Stimulated activated naive CD4-positive, alpha-beta T cell treated with Interleukin-2 at 50 U/mL for 16 hours (primary cell): ENCODE data around the gene IKBKE.
"Not testable (repeated sequence)": the region's sequence is repeated elsewhere in the genome, so short reads cannot be mapped to it uniquely, and the experiment has no call there.

ENCODE experiments used
- DNase-seq: peaks from one replicate; lab custom pipeline; 2025; lab: John Stamatoyannopoulos, UW

The IKBKE gene

GRCh38 chr1:206476058-206476457 is 5.8 kb downstream of the IKBKE start:
- DNase-seq = no peak

GRCh38 chr1:206476591-206476990 is 6.3 kb downstream of the IKBKE start:
- DNase-seq = no peak

- DNase-seq = no peak
These were observed 6.8 kb downstream of the IKBKE start for GRCh38 chr1:206477110-206477509.

DNA sequence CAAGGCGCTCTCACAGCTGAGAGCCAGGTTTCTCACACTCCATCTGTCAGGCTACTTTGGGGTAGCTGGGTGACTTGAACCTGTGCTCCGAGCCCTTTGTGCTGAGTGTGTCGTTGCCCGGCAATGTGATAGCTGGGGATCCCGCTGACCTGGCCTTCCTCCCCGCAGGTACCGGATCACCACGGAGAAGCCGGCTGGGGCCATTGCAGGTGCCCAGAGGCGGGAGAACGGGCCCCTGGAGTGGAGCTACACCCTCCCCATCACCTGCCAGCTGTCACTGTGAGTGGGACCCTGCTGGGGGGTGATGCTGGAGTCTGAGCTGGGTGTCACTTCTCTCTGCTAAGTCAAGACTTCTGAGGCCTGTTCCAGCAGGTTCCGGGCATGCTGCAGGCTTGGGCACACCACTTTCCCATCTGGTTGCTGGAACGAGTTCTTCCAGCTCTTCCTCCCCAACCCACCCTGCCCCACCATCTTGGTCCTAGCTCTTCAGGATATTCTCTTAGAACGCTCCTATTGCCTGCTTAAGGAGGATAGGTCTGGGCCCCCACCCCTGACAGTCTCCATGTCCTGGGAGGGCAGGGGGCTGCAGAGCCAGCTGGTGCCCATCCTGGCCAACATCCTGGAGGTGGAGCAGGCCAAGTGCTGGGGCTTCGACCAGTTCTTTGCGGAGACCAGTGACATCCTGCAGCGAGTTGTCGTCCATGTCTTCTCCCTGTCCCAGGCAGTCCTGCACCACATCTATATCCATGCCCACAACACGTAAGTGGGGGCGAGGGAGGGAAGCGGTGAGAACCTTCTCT is 7.5 kb downstream of the IKBKE start:
- DNase-seq = no peak

- DNase-seq = no peak
These were observed 8.5 kb downstream of the IKBKE start for GRCh38 chr1:206478746-206479145.

GRCh38 chr1:206479183-206480125 is 9.2 kb downstream of the IKBKE start:
- peak; percentile 58 for DNase-seq

GRCh38 chr1:206480211-206480610 is 9.9 kb downstream of the IKBKE start:
- no peak for DNase-seq

DNA sequence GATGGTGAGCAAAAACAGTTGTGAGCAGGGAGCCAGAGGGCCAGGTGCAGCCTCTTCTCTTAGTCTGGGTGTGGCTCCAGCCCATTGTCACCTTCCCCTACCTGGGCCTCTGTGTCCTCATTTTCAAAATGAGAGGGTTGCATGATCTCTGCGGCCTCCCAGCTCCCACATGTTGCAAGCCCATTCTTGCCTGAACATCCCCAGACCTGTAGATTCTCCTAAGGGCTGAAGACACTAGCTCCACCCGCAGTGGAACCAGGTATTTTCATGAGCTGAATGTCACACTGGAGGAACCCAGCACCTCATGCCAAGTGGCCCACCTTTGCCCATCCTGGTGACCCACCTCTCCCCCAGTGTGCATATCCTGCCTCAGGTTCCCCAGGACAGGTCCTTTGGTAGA is 12.3 kb downstream of the IKBKE start:
- no peak for DNase-seq

- not testable (repeated sequence) for DNase-seq
These were observed 13.6 kb downstream of the IKBKE start for GRCh38 chr1:206483864-206484263.

DNA sequence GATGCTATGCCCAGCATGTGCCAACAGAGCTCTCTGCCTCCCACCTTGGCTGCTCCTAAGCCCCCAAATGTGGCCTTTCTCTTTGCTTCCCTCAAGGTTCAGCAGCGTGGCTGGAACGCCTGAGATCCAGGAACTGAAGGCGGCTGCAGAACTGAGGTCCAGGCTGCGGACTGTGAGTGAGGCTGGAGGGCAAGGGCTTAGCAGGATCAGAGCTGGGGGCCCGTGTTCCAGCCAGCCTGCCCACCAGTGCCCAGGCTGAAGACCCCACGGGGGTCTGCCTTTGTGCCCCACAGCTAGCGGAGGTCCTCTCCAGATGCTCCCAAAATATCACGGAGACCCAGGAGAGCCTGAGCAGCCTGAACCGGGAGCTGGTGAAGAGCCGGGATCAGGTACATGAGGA is 14.6 kb downstream of the IKBKE start:
- DNase-seq = no peak

DNA sequence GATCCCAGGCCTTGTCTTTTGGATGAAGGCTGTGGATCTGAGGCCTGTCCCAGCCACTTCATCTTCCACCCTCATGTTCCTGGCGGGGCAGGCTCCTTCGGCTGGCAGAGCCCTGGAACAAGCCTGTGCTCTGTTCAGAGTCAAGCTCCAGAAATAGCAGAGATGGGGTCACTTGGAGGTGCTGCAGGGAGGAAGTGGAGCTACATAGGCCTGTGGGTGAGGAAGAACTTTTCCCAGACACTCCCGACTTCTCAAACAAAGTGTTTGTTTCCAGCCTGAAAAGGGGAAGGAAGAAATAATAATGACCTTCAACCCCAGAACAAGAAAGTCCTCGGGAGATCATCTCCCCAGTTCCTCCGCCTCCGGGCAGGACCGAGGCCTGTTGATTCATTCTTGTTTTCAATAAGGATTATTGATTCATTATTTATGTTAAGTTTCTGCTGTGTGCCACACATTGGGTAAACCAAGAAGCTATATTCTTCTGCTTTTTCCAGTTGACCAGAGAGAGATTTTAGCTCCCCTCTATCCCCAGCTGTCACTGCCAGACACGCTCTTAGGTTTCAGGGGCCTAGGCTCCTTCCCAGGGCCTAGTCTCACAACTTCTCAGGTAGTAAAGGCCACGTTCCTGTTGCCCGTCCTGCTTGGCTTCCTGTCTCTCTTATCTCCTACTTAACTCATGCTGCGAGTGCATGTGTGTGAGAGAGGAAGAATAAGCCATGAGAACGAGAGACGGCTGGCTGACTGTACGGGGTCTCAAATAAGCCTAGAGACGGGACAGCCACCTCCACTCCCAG is 16.9 kb downstream of the IKBKE start:
- DNase-seq = no peak

DNA sequence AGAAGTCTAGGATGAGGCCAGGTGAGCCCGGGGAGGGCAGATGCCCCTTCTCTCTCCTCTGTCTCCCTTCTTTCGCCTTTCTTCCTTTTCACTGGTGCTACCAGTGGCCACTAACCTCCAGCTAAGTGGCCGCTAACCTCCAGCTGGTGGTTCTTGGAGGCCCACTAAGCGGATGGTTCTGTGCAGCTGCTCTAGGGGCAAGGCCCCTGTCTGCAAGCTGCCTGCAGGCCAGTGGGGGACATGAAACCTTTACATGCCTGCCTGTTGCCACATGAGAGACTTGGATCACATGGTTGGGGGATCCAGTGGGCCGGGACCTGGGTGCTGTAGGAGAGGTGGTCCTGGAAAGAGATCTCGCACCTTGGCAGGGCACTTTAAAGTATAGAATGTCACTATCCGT is 17.7 kb downstream of the IKBKE start:
- no peak for DNase-seq

DNA sequence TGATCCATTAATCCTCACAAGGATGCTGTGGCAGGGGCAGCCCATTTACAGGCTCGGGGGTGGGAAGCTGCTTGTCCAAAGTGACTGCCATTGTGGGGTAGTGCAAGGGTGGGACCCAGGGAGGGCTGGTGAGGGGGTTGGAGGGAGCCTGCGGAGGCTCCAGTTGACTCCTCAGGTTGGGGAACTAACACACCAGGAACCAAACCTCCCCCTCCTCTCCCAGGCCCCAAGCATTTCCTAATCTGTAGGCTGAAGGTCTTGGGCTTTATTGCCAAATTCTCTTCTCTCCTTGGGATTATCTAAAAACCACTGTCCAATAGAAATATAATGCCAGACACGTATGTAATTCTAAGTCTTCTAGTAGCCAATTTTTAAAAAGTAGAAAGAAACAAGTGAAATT is 18.2 kb downstream of the IKBKE start:
- DNase-seq = no peak

- DNase-seq = peak; percentile 70
These were observed 19.9 kb downstream of the IKBKE start for GRCh38 chr1:206489980-206490770.

DNA sequence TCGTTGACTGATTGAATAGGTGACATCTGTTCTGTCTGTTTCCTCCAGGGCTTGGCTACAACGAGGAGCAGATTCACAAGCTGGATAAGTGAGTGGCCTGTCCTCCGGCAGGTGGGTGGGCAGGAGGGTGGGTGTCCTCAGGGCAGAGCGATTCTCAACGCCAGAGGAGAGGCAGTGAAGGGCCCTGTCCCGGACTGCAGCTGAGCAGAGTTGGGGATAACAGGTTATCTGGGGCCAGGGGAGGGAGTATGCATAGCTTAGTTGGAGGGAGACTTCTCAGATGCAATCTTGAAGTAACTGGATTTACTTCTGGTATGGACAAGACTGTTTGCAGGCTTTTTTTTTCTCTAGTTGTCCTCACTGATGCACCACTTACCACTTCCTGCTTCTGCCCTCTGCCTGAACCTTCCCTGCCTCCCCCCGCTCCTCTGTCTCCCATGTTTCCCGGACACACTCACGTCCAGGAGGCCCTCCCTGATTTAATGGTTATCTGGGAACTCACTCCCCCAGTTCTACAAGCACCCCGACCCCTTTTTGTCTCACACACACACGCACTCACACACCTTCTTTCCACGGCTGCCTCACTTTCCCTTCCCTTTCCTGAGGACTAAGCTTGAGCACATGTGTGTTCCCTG is 20.6 kb downstream of the IKBKE start:
- DNase-seq = no peak

DNA sequence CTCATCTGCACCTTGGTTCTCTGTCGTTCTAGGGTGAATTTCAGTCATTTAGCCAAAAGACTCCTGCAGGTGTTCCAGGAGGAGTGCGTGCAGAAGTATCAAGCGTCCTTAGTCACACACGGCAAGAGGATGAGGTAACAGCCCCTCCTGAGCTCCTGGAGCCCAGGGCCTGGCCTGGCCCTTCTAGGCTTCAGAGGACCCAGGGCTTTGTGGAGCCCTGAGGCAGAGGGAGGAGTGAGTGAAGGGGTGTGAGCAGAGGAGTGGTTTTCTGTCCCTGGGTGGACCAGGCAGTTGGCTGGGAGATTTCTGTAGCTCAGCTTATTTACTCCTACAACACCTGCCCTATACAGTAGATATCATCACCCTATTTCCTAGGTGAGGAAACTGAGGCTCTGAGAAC is 21.3 kb downstream of the IKBKE start:
- DNase-seq = no peak

DNA sequence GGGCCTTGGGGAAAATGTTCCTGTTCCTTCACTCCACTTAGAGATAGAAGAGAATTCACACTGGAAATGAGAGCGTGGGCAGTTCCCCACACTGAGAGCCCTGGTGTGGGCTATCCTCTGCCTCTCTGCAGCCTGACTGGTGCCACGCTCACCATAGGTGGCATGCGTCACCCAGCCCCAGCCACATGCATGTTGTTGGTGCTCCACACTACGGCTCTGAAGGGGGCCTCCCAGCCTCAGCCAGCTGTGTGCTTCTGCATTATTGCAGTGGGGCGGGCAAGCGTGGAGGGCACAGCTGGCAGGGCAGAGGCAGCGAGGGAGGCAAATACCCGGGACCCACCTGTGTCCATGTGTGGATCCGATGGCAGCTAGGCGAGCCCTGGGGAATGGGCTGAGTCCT is 22.3 kb downstream of the IKBKE start:
- DNase-seq = no peak

DNA sequence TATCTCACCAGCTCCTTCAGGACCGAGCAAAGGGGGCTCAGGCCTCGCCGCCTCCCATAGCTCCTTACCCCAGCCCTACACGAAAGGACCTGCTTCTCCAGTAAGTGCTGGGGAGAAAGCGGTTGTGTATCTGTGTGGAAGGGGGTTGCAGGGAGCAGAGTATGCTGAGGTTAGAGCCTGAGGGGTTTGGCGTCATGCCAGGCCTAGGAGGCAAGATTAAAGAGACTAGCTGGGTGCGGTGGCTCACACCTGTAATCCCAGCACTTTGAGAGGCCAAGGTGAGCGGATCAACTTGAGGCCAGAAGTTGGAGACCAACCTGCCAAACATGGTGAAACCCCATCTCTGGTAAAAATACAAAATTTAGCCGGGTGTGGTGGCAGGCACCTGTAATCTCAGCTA is 23.0 kb downstream of the IKBKE start:
- no peak for DNase-seq

DNA sequence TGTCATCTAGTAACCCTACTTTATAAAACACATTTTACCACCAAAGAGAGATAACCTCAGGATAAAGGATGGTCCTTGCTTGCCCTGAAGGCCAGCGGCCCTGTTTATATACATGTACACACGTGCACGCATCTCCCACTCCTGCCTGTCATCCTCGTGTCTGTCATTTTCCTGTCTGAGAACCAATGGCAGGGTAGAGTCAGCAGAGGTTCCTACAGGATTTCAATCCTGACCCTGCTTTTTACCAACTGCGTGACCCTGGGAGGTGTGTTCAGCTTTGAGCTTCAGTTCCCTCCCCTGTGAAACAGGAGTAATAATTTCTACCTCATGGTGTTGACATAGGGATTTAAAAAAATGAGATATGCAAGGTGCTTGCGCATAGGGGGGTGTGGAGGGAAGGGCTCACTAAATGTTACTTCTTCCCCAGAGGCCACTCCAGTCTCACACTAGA is 24.8 kb downstream of the IKBKE start:
- no peak for DNase-seq

- DNase-seq = no peak
These were observed 25.3 kb downstream of the IKBKE start for GRCh38 chr1:206495493-206496046.
